NCI-H2196 treated with DMSO at 0.1 percent for 48 hours (cell line): ENCODE data around the gene CD72.
"Not testable (repeated sequence)": the region's sequence is repeated elsewhere in the genome, so short reads cannot be mapped to it uniquely, and the experiment has no call there.

ENCODE experiments used
- DNase-seq: peaks from one replicate; lab custom pipeline; 2025; ENCODE audit not compliant: unreplicated experiment; lab: John Stamatoyannopoulos, UW

The CD72 gene

GRCh38 chr9:35649431-35650340 lies 31.5 kb upstream of the CD72 start:
- no peak for DNase-seq

DNA sequence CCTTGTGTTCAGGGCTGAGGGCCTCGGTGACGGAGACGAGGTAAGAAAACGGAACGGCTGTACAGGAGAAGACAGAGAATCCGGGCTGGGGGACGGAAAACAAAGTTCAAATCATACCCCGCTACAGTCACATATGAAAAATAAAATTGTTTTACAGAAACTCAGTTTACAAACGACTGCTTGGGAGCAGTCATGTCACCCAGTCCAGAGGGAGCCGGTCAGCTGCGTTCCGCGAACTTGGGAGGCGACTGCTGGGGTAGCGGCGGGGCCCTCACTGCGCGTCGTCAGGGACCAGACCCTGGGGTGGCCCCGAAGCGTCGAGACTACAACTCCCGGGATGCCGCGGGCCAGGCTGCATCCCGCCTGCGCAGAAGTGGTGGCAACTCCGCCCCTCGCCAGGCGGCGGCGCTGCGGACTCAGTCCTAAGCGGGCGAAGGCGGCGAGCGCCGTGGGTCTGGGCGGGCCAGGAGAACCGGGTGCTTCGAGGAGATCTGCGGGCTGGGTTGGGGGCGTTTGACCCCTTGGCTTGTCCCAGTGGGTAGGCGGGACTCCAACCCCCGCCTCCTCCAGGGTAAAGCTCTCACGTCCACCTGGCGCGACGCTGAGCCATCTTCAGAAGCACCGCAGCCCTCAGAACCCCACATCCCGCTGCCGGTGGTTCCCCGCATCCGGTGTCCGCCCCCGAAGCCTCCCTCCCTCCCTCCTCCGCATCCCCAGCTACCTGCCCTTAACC lies 28.5 kb upstream of the CD72 start:
- DNase-seq, result peak; percentile 72

GRCh38 chr9:35646153-35646532 lies 27.9 kb upstream of the CD72 start:
- no peak for DNase-seq

GRCh38 chr9:35645736-35646135 lies 27.5 kb upstream of the CD72 start:
- DNase-seq, result not testable (repeated sequence)

DNA sequence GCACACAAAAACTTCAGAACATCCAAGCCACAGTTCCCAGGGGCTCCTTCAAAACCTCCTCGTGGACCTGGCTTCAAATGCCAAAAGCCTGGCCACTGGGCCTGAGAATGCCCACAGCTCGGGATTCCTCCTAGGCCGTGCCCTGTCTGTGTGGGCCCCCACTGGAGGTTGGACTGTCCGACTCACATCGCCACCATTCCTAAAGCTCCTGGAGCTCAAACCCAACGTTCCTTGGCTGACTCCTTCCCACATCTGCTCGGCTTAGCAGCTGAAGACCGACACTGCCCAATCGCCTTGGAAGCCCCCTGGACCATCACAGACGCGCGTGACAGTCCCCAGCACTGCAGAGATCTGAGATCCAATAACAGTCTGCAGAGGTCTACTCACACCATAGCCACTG lies 24.8 kb upstream of the CD72 start:
- no peak for DNase-seq

DNA sequence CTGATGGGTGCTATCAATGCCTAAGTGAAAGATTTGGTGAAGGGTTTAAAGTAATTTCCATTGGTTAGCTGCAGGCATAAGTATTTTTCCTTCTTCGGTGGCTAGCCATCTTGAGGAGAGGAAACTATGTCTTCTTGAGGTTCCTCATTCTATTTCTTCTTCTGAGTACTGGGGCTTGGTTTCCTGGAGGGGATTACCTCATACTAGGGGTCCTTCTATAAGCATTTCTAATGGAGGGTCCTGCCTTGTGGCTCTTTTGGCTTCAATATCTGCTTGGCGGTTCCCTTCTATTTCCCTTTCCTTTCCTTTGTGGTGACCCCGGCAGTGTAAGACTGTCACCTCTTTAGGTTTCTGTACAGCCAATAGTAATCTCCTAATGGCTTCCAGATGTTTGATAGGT lies 23.3 kb upstream of the CD72 start:
- DNase-seq, result not testable (repeated sequence)

- not testable (repeated sequence) for DNase-seq
These were observed 22.2 kb upstream of the CD72 start for GRCh38 chr9:35640431-35640830.

DNA sequence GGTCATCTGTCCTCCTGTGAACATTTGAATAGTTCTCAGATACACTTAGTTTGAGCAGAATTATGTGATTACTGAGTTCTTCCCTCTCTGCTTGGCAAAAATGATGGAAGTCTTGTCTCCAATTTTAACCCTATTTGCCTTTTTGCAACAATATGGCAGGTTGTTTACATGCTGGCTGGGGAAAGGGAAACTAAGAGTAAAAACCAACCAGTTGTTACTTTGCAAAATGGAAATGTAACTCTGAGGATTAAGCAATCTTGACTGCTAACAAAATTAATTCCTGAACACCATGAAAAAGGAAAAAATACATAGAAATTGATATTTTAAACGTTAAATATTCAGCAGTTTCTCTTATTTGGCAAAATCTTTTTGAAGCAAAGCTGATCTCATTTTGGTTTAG lies 21.4 kb upstream of the CD72 start:
- no peak for DNase-seq

DNA sequence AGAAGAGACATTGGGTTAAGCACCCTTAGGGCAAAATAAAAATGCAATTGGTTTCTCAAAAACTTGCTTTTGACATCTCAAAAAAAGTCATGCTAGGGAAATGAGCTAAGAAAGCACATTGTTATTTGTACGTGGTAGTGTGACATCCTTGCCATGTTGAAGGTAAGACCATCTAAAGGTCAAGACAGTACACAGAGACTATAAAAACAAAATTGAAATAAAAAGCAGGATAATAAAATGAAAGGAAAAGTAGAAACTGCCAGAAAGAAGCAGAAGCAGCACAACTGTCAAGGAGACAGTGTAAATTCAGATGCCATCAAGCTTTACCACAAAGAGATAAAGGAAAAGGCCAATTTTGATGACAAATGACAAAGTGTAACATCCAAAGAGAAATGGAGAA lies 21.0 kb upstream of the CD72 start:
- DNase-seq, result not testable (repeated sequence)

DNA sequence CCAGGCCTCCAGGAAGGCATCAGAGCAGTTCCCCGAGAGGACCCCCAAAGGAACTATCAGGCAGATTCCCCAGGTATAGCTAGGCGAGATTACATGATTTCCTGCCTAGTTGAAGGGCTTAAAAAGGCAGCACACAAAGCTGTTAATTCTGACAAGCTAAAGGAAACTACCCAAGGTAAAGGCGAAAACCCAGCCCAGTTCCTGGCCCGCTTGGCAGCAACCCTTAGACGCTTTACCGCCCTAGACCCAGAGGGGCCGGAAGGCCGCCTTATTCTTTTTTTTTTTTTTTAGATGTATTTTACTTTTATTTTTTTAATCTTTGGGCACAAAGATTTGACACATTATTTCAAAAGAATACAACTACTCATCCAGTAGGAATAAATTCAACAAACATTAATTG lies 20.5 kb upstream of the CD72 start:
- DNase-seq, result not testable (repeated sequence)

DNA sequence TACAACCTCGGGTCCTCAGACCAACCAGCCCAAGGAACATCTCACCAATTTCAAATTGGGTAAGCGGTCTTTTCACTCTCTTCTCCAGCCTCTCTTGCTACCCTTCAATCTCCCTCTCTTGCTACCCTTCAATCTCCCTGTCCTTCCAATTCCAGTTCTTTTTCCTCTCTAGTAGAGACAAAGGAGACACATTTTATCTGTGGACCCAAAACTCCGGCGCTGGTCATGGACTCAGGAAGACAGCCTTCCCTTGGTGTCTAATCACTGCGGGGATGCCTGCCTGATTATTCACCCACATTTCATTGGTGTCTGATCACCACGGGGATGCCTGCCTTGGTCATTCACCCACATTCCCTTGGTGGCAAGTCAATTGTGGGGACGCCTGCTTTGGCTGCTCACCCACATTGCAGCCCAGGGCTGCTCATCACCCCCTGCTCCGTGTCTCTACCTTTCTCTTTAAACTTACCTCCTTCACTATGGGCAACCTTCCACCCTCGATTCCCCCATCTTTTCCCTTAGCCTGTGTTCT lies 19.3 kb upstream of the CD72 start:
- not testable (repeated sequence) for DNase-seq

- DNase-seq, result not testable (repeated sequence)
These were observed 18.6 kb upstream of the CD72 start for GRCh38 chr9:35636877-35637246.

GRCh38 chr9:35636135-35636876 lies 18.1 kb upstream of the CD72 start:
- no peak for DNase-seq

- DNase-seq, result no peak
These were observed 17.5 kb upstream of the CD72 start for GRCh38 chr9:35635730-35636129.

DNA sequence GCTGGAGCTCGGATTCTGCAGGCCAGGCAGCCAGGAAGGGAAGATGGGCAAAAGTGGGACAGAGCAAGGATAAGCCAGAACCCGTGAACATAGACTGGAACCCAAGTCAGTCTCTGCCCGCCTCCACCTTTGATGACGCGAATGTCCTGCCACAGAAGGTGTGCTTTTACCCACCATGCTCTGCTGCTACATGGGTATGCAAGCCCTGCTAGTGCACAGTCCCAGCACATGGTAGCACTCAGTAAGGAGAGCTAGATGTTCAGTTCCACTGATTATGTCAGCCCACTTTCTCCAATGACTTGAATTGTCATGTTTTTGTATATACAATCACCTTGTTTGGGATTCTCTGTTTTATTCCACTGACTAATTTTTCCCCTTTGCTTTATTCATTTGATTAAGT lies 11.4 kb upstream of the CD72 start:
- no peak for DNase-seq

- DNase-seq, result no peak
These were observed 10.3 kb upstream of the CD72 start for GRCh38 chr9:35628389-35628991.

DNA sequence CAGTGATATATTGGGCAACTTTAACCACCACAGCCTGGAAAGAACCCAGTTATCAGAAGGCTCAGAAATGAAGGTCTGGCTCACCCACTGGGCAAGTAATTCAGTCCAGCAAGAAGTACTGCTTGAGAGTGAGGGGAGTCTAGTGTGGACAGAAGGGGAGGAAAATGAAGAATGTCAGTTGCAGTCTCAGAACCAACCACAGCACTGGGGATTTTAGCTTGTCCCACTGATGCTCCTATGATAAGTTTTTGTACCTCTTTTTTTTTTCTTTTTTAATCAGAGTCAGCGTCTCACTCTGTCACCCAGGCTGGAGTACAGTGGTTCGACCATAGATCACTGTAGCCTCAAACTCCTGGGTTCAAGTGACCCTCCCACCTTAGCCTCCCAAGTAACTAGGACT lies 9.4 kb upstream of the CD72 start:
- DNase-seq, result no peak

GRCh38 chr9:35619800-35620158 lies 1.6 kb upstream of the CD72 start:
- no peak for DNase-seq

GRCh38 chr9:35618854-35619799 lies 914 bp upstream of the CD72 start:
- no peak for DNase-seq

DNA sequence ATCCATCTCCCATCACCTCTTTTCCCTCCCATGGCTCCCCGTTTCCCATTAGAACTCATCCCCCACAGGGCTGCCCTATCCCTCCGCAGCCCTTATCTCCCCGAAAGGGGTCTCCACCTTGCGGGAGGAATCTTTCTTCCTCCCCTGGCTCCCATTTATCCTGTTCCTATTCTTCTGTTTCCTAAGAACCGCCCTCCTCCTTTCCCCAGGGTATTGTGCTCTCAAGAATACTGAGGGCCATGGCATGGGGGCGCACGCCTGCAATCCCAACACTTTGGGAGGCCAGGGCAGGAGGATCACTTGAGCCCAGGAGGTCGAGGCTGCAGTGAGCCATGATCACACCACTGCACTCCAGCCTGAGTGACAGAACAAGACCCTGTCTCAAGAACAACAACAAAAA lies 665 bp downstream of the CD72 start:
- no peak for DNase-seq
